Measurements from ENCODE around the gene POLR2A. TPM values are rescaled to one million over a fixed set of nuclear protein-coding genes. Genes with fewer than 3 reads are reported as not detected.

Gene POLR2A
- total and polyA plus RNA-seq, 2 of the 13 experiments (the other 11 are each of a cell fraction or from before 2014, with no cell fraction given), result 17.8 to 18.3 TPM

- TF ChIP-seq ZBTB4 (CRISPR knock-in tag; IDR thresholded peaks at IDR 0.05; ENCODE audit: borderline replicate concordance), result peak; percentile 39; the same call in 1 of the 2 replicates
- TF ChIP-seq NR1H2 (CRISPR knock-in tag; IDR thresholded peaks at IDR 0.05; ENCODE audit: borderline replicate concordance, low read depth), result no peak
- peak; percentile 54; the same call in 1 of the 2 replicates for TF ChIP-seq CEBPG (CRISPR knock-in tag; IDR thresholded peaks at IDR 0.05)
- no peak for TF ChIP-seq ZMAT5 (CRISPR knock-in tag; IDR thresholded peaks at IDR 0.05; ENCODE audit: borderline replicate concordance, low read depth)
- peak; percentile 75; the same call in 1 of the 2 replicates for TF ChIP-seq REL (CRISPR knock-in tag; conservative IDR thresholded peaks at IDR 0.05)
- 0 out of 2 replicates have a peak, but pooled peaks have one; percentile 26 for TF ChIP-seq ETV6 (CRISPR knock-in tag; conservative IDR thresholded peaks at IDR 0.05)
- TF ChIP-seq POLR2G (IDR thresholded peaks at IDR 0.05; ENCODE audit: low read depth, low read length), result peak; percentile 60
- TF ChIP-seq ASH2L (IDR thresholded peaks at IDR 0.05; ENCODE audit: insufficient read length, low read depth, low read length), result peak; percentile 54
- no peak for TF ChIP-seq ATRX (CRISPR knock-in tag; IDR thresholded peaks at IDR 0.05; ENCODE audit: borderline replicate concordance)
- TF ChIP-seq ZNF775 (CRISPR knock-in tag; IDR thresholded peaks at IDR 0.05; ENCODE audit: borderline replicate concordance), result no peak
- no peak for TF ChIP-seq NFKBIZ (CRISPR knock-in tag; IDR thresholded peaks at IDR 0.05)
- no peak for TF ChIP-seq GRHL1 (CRISPR knock-in tag; conservative IDR thresholded peaks at IDR 0.05)
- 0 out of 2 replicates have a peak, but pooled peaks have one; percentile 56 for TF ChIP-seq THAP7 (CRISPR knock-in tag; IDR thresholded peaks at IDR 0.05)
- TF ChIP-seq ZNF577 (CRISPR knock-in tag; IDR thresholded peaks at IDR 0.05; ENCODE audit: borderline replicate concordance, low read depth), result no peak
- TF ChIP-seq ZNF234 (CRISPR knock-in tag; conservative IDR thresholded peaks at IDR 0.05), result no peak
- no peak for TF ChIP-seq CREB3 (CRISPR knock-in tag; IDR thresholded peaks at IDR 0.05)
- TF ChIP-seq HMGA1 (CRISPR knock-in tag; conservative IDR thresholded peaks at IDR 0.05), result no peak
- no peak for TF ChIP-seq SIN3B (IDR thresholded peaks at IDR 0.05; ENCODE audit: low read length)
- TF ChIP-seq ZSCAN31 (CRISPR knock-in tag; IDR thresholded peaks at IDR 0.05; ENCODE audit: low read depth), result peak; percentile 46; the same call in 1 of the 2 replicates
- no peak for TF ChIP-seq CREB1 (IDR thresholded peaks at IDR 0.05)
- TF ChIP-seq CREB1 (CRISPR knock-in tag; IDR thresholded peaks at IDR 0.05), result no peak
Measured at GRCh38 chr17:7444682-7445618, 39.2 kb upstream of the POLR2A start, which contains the start of gene CHRNB1 (continued).

Measured in HepG2 (cell line).